Endodermal cell (in vitro differentiated cells): Measurements from ENCODE around the gene SLC6A9. TPM values are rescaled to one million over a fixed set of nuclear protein-coding genes. Genes with fewer than 3 reads are reported as not detected.

ENCODE experiments used
- DNase-seq: peaks from one replicate; pipeline ENCODE4 v3.0.0-alpha.2; 2017
- H3K27ac ChIP-seq: 2 replicates; pipeline ENCODE4 v1.5.1; 2013; ENCODE audit warnings: mild to moderate bottlenecking, low read depth, low read length, moderate library complexity
- H3K27me3 ChIP-seq: 2 replicates; pipeline ENCODE4 v1.6.1; 2013; ENCODE audit warnings: mild to moderate bottlenecking, low read length, moderate library complexity; ENCODE audit not compliant: insufficient read depth, control insufficient read depth, poor library complexity, severe bottlenecking
- H3K36me3 ChIP-seq: 2 replicates; pipeline ENCODE4 v1.7.0; 2013; ENCODE audit warnings: mild to moderate bottlenecking, low read length, moderate library complexity; ENCODE audit not compliant: control insufficient read depth, insufficient read depth
- H3K4me1 ChIP-seq: one replicate; pipeline ENCODE4 v1.7.0; 2013; ENCODE audit warnings: low read length; ENCODE audit not compliant: control insufficient read depth, insufficient read depth
- H3K4me3 ChIP-seq: 2 replicates; pipeline ENCODE4 v1.5.1; 2013; ENCODE audit warnings: mild to moderate bottlenecking, low read length, moderate library complexity
- H3K9ac ChIP-seq: 2 replicates; pipeline ENCODE4 v1.6.1; 2013; ENCODE audit warnings: mild to moderate bottlenecking, low read length, moderate library complexity; ENCODE audit not compliant: poor library complexity, severe bottlenecking; ENCODE audit errors: extremely low read depth
- H3K9me3 ChIP-seq: 2 replicates; pipeline ENCODE4 v1.6.1; 2013; ENCODE audit warnings: mild to moderate bottlenecking, low read length, moderate library complexity; ENCODE audit not compliant: control insufficient read depth
- H3K27ac Mint-ChIP-seq: 2 replicates; pipeline ENCODE4 v1.8.0; 2020; ENCODE audit warnings: mixed read lengths
- H3K27me3 Mint-ChIP-seq: 2 replicates; pipeline ENCODE4 v1.8.0; 2021; ENCODE audit warnings: mild to moderate bottlenecking, mixed read lengths; ENCODE audit not compliant: insufficient read depth
- H3K36me3 Mint-ChIP-seq: 2 replicates; pipeline ENCODE4 v1.8.0; 2020; ENCODE audit warnings: low read depth, mixed read lengths
- H3K4me1 Mint-ChIP-seq: 2 replicates; pipeline ENCODE4 v1.8.0; 2020; ENCODE audit warnings: mixed read lengths
- H3K4me3 Mint-ChIP-seq: 2 replicates; pipeline ENCODE4 v1.8.0; 2020; ENCODE audit warnings: mild to moderate bottlenecking, moderate library complexity, mixed read lengths
- H3K9me3 Mint-ChIP-seq: 2 replicates; pipeline ENCODE4 v1.8.0; 2020; ENCODE audit warnings: mild to moderate bottlenecking, mixed read lengths
- WGBS, 2 experiments: methylation state at CpG; one replicate each; pipeline versions ENCODE4 v1.1.5 to v1.1.7; 2013; ENCODE audit warnings: missing lambda C conversion rate in 2 of 2, mixed read lengths in 1 of 2; ENCODE audit not compliant: insufficient coverage in 1 of 2, insufficient read length in 1 of 2; 5-methylcytosine and 5-hydroxymethylcytosine counted together
- total RNA-seq, 2 donors: library from RNA; stranded (reverse); fragmentation: NEBNext Ultra II Directional in 1 of 2; extraction: Animal tissue kit (Norgen Biotek cat#: 25700) in 1 of 2; gene quantifications; 2 replicates in 1 of 2; 3 replicates in 1 of 2; pipeline ENCODE4 v1.2.1, GENCODE V29; 2021
- TF ChIP-seq, protein P1 (sequence below): fragments of 200-600 bp; sonication (generic); conservative IDR thresholded peaks from 2 replicates; pipeline ENCODE4 v1.5.0; 2021; ENCODE audit warnings: antibody characterized with exemption, mild to moderate bottlenecking

The SLC6A9 gene
- total RNA-seq, 2 donors from 2014 or later = 5.7 to 11.4 TPM

DNA sequence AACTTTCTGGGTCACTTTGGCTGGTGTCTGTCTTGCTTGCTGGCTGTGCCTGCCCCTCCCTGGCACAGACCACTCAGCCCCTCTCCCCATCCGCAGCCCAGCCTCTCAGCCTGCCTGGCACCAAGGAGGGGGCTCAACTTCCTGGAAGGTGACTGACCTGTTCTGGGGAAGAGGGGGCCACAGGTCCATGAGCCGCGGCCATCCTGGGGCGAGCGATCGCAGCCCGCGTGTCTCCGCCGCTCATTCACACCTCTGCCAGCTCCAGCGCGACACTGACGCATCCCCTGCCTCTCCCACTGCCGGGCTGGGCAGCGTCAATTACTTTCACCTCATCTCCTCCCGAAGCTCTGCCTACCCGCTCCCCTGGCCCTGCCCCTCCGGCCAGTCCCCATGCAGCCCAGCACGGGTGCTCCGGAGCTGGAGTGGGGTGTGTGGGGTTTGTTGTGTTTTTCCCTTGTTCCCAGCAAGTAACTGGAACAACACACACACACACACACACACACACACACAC, 14.3 kb downstream of the SLC6A9 start:
- Histone ChIP-seq H3K4me3 (no peak overlapping the region), H3K9ac (no peak overlapping the region), H3K4me1 (no peaks in the 10 kb centered on the region), H3K36me3 (no peaks in the 10 kb centered on the region), H3K27me3 (no peaks in the 10 kb centered on the region), H3K27ac (peak overlapping the region; percentile 86), H3K9me3 (no peaks in the 10 kb centered on the region)
- Mint-ChIP-seq H3K4me1 (no peaks in the 10 kb centered on the region), H3K27ac (no peak overlapping the region), H3K27me3 (no peaks in the 10 kb centered on the region), H3K36me3 (no peaks in the 10 kb centered on the region), H3K4me3 (no peak overlapping the region), H3K9me3 (no peaks in the 10 kb centered on the region)
- peak; percentile 41 for DNase-seq
- WGBS, 2 experiments = 91 to 92% methylated on average over 11 to 17 of the region's 20 CpGs
- TF ChIP-seq, protein P1, sequence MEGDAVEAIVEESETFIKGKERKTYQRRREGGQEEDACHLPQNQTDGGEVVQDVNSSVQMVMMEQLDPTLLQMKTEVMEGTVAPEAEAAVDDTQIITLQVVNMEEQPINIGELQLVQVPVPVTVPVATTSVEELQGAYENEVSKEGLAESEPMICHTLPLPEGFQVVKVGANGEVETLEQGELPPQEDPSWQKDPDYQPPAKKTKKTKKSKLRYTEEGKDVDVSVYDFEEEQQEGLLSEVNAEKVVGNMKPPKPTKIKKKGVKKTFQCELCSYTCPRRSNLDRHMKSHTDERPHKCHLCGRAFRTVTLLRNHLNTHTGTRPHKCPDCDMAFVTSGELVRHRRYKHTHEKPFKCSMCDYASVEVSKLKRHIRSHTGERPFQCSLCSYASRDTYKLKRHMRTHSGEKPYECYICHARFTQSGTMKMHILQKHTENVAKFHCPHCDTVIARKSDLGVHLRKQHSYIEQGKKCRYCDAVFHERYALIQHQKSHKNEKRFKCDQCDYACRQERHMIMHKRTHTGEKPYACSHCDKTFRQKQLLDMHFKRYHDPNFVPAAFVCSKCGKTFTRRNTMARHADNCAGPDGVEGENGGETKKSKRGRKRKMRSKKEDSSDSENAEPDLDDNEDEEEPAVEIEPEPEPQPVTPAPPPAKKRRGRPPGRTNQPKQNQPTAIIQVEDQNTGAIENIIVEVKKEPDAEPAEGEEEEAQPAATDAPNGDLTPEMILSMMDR = no peak

DNA sequence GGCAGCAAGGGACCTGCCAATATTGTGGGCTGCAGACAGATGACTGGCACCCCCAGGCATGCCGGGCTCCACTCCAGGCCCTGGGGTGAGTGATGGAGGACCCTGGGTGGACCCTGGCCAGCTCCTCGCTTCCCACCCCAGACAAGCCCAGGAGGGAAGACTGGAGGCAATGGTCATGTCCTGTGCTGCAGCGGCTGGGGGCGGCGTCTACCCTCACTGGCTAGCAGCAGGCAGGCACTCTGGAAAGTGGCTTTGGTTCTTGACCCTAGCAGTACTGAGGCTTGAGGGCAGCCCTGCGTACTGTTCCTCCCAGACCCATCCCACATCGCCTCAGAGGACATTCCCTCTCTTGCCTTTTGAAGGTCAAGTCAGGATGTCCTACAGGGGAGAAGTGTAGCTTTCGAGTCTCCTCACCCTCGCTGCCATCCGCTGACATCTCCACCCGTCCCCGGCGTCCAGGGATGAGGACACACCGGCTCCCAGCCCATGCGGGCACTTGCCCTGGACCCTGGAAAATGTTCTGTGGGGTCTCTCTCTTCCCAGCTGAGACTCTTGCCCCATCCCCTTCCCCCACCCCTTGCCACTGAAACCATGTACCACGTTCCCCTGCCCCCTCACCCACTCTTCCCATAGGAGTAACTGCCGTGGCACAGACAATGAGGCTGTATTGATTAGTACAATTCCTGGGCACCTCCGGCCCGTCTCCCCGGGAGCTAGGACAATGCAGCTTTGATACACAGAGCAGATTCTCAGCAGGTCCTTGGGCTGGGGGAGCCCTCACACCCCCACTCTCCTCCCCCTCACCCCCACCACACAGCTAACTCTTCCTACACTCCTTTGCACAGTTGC, 15.0 kb downstream of the SLC6A9 start:
- no peak for DNase-seq
- TF ChIP-seq, protein P1 = no peak
- 86 to 92% methylated on average over 14 to 20 of the region's 20 CpGs for WGBS, 2 experiments
- H3K27ac Mint-ChIP-seq = no peak overlapping the region
- no peaks in the 10 kb centered on the region for H3K27me3 ChIP-seq
- no peaks in the 10 kb centered on the region for H3K36me3 Mint-ChIP-seq
- no peak overlapping the region for H3K9ac ChIP-seq
- H3K4me1 Mint-ChIP-seq = no peaks in the 10 kb centered on the region
- H3K4me3 ChIP-seq = no peak overlapping the region
- no peaks in the 10 kb centered on the region for H3K9me3 Mint-ChIP-seq
- H3K4me3 Mint-ChIP-seq = no peak overlapping the region
- no peaks in the 10 kb centered on the region for H3K36me3 ChIP-seq
- H3K27ac ChIP-seq = peak overlapping the region; percentile 86
- no peaks in the 10 kb centered on the region for H3K9me3 ChIP-seq
- no peaks in the 10 kb centered on the region for H3K27me3 Mint-ChIP-seq
- no peaks in the 10 kb centered on the region for H3K4me1 ChIP-seq

DNA sequence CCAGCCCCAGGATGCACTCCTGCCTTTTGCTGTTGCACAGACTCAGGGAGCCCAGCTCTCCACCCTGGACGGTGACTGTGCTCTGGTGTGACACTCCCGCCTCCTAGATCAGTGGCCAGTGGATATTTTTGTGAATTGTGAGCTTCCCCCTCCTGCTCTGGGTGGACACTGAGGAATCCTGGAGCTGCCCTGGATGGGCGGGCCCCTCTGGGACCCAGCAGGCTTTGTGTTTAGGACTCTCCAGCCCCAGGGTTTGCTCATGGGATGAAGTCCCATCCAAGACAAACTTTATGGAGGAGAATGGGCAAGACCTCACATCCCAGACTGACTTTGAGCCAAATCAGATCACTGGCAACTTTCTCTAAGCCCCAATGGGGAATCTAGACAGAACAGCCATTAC, 16.1 kb downstream of the SLC6A9 start:
- Mint-ChIP-seq H3K27me3 (no peaks in the 10 kb centered on the region), H3K4me1 (no peaks in the 10 kb centered on the region), H3K36me3 (no peaks in the 10 kb centered on the region), H3K4me3 (no peak overlapping the region), H3K9me3 (no peaks in the 10 kb centered on the region), H3K27ac (no peak overlapping the region)
- Histone ChIP-seq H3K36me3 (no peaks in the 10 kb centered on the region), H3K9ac (no peak overlapping the region), H3K27me3 (no peaks in the 10 kb centered on the region), H3K4me3 (no peak overlapping the region), H3K4me1 (no peaks in the 10 kb centered on the region), H3K27ac (no peak overlapping the region), H3K9me3 (no peaks in the 10 kb centered on the region)
- TF ChIP-seq, protein P1 = no peak
- WGBS, 2 experiments = 90 to 93% methylated on average over 2 to 3 of the region's 3 CpGs
- DNase-seq = no peak
